ENCODE data around the gene GIPC2.
"Not testable (repeated sequence)": the region's sequence is repeated elsewhere in the genome, so short reads cannot be mapped to it uniquely, and the experiment has no call there.

Gene GIPC2

DNA sequence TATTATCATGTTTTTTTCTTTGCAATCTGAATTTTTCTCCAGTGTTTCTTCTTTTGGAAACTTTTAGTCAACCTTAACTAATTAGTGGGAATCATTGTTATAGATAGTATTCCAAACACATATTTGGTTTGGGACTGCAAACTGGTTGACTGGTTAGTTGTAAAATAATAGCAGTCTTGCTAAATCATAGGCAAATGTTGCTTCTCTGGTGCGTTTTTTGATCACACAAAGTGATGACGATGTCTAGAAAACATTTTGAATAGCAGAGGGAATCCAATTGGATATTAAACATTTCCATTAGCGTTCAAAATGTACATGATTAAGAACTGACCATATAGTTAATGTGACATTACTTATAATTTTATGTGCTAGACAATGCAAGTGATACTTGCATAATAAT, 36.5 kb upstream of the GIPC2 start:
- Histone ChIP-seq H3K36me3 (ENCODE audit: low read depth) (peaks cover 23% of the 10 kb centered on the region), H3K27me3 (ENCODE audit: insufficient read depth, poor library complexity, severe bottlenecking) (no peaks in the 10 kb centered on the region), H3K4me1 (ENCODE audit: insufficient read depth, poor library complexity, severe bottlenecking) (peaks cover 31% of the 10 kb centered on the region), H3K27ac (ENCODE audit: poor library complexity, severe bottlenecking) (no peak overlapping the region), H3K4me3 (ENCODE audit: severe bottlenecking) (no peak overlapping the region), H3K9me3 (ENCODE audit: severe bottlenecking) (no peaks in the 10 kb centered on the region)
- no peak for DNase-seq (ENCODE audit: low spot score)
- TF ChIP-seq, protein P1, sequence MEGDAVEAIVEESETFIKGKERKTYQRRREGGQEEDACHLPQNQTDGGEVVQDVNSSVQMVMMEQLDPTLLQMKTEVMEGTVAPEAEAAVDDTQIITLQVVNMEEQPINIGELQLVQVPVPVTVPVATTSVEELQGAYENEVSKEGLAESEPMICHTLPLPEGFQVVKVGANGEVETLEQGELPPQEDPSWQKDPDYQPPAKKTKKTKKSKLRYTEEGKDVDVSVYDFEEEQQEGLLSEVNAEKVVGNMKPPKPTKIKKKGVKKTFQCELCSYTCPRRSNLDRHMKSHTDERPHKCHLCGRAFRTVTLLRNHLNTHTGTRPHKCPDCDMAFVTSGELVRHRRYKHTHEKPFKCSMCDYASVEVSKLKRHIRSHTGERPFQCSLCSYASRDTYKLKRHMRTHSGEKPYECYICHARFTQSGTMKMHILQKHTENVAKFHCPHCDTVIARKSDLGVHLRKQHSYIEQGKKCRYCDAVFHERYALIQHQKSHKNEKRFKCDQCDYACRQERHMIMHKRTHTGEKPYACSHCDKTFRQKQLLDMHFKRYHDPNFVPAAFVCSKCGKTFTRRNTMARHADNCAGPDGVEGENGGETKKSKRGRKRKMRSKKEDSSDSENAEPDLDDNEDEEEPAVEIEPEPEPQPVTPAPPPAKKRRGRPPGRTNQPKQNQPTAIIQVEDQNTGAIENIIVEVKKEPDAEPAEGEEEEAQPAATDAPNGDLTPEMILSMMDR (IDR thresholded peaks at IDR 0.05; ENCODE audit: poor library complexity, severe bottlenecking): no peak
- ATAC-seq (ENCODE audit: low read depth): no peak

DNA sequence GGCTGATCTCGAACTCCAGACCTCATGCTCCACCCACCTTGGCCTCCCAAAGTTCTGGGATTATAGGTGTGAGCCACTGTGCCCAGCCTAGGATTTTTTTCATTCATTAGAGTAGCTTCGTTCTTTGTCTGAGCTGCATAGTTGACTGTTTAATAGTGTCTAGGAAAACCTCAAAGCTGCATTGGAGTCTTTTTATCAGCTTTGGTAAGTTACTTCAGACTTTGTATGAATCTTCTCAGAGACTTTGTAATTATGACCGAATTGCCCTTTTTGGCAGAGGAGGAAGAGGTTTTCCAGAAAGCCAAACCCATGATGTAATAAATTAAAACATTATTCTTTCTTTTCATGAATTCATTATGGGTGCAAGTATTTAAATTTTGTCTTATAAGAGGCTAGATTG, 35.9 kb upstream of the GIPC2 start:
- no peak overlapping the region for H3K27ac ChIP-seq (ENCODE audit: poor library complexity, severe bottlenecking)
- TF ChIP-seq, protein P1 (IDR thresholded peaks at IDR 0.05; ENCODE audit: poor library complexity, severe bottlenecking): no peak
- H3K4me3 ChIP-seq (ENCODE audit: severe bottlenecking): no peak overlapping the region
- no peaks in the 10 kb centered on the region for H3K27me3 ChIP-seq (ENCODE audit: insufficient read depth, poor library complexity, severe bottlenecking)
- H3K36me3 ChIP-seq (ENCODE audit: low read depth): peaks cover 29% of the 10 kb centered on the region
- DNase-seq (ENCODE audit: low spot score) (no peak), ATAC-seq (ENCODE audit: low read depth) (no peak)
- peaks cover 31% of the 10 kb centered on the region for H3K4me1 ChIP-seq (ENCODE audit: insufficient read depth, poor library complexity, severe bottlenecking)
- no peaks in the 10 kb centered on the region for H3K9me3 ChIP-seq (ENCODE audit: severe bottlenecking)

DNA sequence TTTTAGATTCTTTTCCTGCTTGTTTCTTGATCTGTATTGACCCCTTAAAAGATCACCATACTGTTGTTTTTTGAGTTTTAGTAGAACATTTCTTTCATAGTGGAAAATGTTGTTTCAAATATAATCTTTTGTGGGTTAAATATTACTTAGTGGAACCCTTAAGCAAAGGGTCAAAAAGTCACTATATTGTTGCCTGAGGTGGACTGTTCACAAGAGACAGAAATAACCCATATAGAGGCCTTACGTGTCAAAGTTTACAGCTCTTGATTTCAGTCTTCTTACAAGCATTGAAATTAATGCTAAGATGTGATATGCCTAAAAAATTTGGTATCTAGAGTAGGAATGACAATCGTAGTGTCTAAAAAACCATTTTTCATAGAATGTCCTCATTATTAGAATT, 34.7 kb upstream of the GIPC2 start:
- no peak for DNase-seq (ENCODE audit: low spot score)
- H3K36me3 ChIP-seq (ENCODE audit: low read depth): peaks cover 34% of the 10 kb centered on the region
- H3K9me3 ChIP-seq (ENCODE audit: severe bottlenecking): no peaks in the 10 kb centered on the region
- ATAC-seq (ENCODE audit: low read depth): no peak
- no peak overlapping the region for H3K27ac ChIP-seq (ENCODE audit: poor library complexity, severe bottlenecking)
- H3K4me3 ChIP-seq (ENCODE audit: severe bottlenecking): no peak overlapping the region
- no peaks in the 10 kb centered on the region for H3K27me3 ChIP-seq (ENCODE audit: insufficient read depth, poor library complexity, severe bottlenecking)
- H3K4me1 ChIP-seq (ENCODE audit: insufficient read depth, poor library complexity, severe bottlenecking): peaks cover 31% of the 10 kb centered on the region
- TF ChIP-seq, protein P1 (IDR thresholded peaks at IDR 0.05; ENCODE audit: poor library complexity, severe bottlenecking): no peak

DNA sequence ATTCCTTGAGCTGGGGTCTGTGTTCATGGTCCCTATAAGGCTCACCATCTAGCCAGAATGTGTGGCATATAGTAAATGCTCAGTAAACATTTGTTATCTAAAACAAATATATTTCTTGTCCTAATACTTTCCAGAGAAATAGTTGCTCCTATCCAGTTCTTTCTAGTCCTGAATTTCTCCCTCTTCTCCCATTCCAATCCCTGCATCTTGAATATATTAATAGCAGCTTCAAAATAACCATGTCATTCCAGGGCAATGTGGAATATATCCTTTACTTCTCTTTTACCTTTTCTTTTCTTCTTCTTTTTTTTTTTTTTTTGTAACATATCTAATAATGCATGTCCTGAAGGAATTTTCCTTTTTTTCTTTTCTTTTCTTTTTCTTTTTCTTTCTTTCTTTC, 30.6 kb upstream of the GIPC2 start:
- Histone ChIP-seq H3K36me3 (ENCODE audit: low read depth) (peaks cover 45% of the 10 kb centered on the region), H3K9me3 (ENCODE audit: severe bottlenecking) (peaks cover 3% of the 10 kb centered on the region), H3K4me1 (ENCODE audit: insufficient read depth, poor library complexity, severe bottlenecking) (peaks cover 3% of the 10 kb centered on the region), H3K27ac (ENCODE audit: poor library complexity, severe bottlenecking) (no peak overlapping the region), H3K27me3 (ENCODE audit: insufficient read depth, poor library complexity, severe bottlenecking) (no peaks in the 10 kb centered on the region), H3K4me3 (ENCODE audit: severe bottlenecking) (no peak overlapping the region)
- TF ChIP-seq, protein P1 (IDR thresholded peaks at IDR 0.05; ENCODE audit: poor library complexity, severe bottlenecking): no peak
- DNase-seq (ENCODE audit: low spot score) (no peak), ATAC-seq (ENCODE audit: low read depth) (no peak)

DNA sequence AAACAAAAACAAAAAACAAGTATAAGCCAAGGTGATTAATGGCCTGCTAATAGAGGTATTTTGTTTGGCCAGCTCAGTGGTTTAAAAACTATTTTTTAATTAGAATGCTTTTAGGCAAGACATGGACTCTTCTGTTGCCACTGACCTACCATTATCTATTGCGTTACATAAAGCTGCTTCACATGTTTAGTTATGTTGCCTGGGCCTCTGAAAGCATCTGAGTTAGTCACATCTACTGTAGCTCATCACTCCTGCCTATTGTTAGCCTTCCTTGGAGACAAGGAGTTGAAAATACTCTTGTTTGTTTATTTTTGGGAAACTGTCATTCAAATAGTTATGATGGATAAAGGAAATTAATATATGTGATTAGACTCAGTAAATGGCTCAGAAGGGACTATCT, 26.7 kb upstream of the GIPC2 start:
- no peaks in the 10 kb centered on the region for H3K4me1 ChIP-seq (ENCODE audit: insufficient read depth, poor library complexity, severe bottlenecking)
- no peak overlapping the region for H3K4me3 ChIP-seq (ENCODE audit: severe bottlenecking)
- DNase-seq (ENCODE audit: low spot score) (no peak), ATAC-seq (ENCODE audit: low read depth) (no peak)
- peaks cover 3% of the 10 kb centered on the region for H3K9me3 ChIP-seq (ENCODE audit: severe bottlenecking)
- no peak overlapping the region for H3K27ac ChIP-seq (ENCODE audit: poor library complexity, severe bottlenecking)
- H3K27me3 ChIP-seq (ENCODE audit: insufficient read depth, poor library complexity, severe bottlenecking): no peaks in the 10 kb centered on the region
- TF ChIP-seq, protein P1 (IDR thresholded peaks at IDR 0.05; ENCODE audit: poor library complexity, severe bottlenecking): no peak
- peaks cover 26% of the 10 kb centered on the region for H3K36me3 ChIP-seq (ENCODE audit: low read depth)

DNA sequence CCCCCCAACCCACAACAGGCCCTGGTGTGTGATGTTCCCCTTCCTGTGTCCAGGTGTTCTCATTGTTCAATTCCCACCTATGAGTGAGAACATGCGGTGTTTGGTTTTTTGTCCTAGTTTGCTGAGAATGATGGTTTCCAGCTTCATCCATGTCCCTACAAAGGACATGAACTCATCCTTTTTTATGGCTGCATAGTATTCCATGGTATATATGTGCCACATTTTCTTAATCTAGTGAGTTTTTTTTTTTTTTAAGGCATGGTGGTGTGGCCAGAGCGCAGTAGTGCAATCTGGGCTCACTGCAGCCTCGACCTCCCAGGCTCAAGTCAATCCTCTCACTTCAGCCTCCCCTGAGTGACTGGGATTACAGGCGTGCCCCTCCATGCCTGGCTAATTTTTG, 24.6 kb upstream of the GIPC2 start:
- H3K4me3 ChIP-seq (ENCODE audit: severe bottlenecking); H3K4me1 ChIP-seq (ENCODE audit: insufficient read depth, poor library complexity, severe bottlenecking); H3K27ac ChIP-seq (ENCODE audit: poor library complexity, severe bottlenecking); H3K9me3 ChIP-seq (ENCODE audit: severe bottlenecking); ATAC-seq (ENCODE audit: low read depth); H3K27me3 ChIP-seq (ENCODE audit: insufficient read depth, poor library complexity, severe bottlenecking); DNase-seq (ENCODE audit: low spot score): not testable (repeated sequence)
- peaks cover 12% of the 10 kb centered on the region for H3K36me3 ChIP-seq (ENCODE audit: low read depth)

All from RWPE2 (cell line).